HepG2 (cell line): ENCODE results near the gene INF2. TPM values are rescaled to one million over a fixed set of nuclear protein-coding genes. Genes with fewer than 3 reads are reported as not detected.

ENCODE experiments used
- DNMT3B ChIP-seq: conservative IDR thresholded peaks from 2 replicates; pipeline ENCODE4 v1.6.1; 2016; ENCODE audit warnings: missing biosample characterization, control low read depth
- EED ChIP-seq: sonication (generic); formaldehyde crosslinking; IDR thresholded peaks from 2 replicates; pipeline ENCODE4 v1.5.0; 2020; ENCODE audit warnings: mild to moderate bottlenecking, missing genetic modification reagents
- HDAC1 ChIP-seq: sonication (generic); formaldehyde crosslinking; IDR thresholded peaks from 2 replicates; pipeline ENCODE4 v1.5.1; 2020; ENCODE audit warnings: mild to moderate bottlenecking, missing genetic modification reagents
- HNF4A ChIP-seq: sonication (generic); formaldehyde crosslinking; IDR thresholded peaks from 2 replicates; pipeline ENCODE4 v1.4.0; 2020; ENCODE audit warnings: missing genetic modification reagents
- ISX ChIP-seq: sonication (generic); formaldehyde crosslinking; conservative IDR thresholded peaks from 2 replicates; pipeline ENCODE4 v1.5.0; 2020; ENCODE audit warnings: missing genetic modification reagents
- PLRG1 ChIP-seq: fragments of 450-650 bp; conservative IDR thresholded peaks from 2 replicates; pipeline ENCODE4 v1.6.1; 2016
- PREB ChIP-seq: sonication (generic); formaldehyde crosslinking; IDR thresholded peaks from 2 replicates; pipeline ENCODE4 v1.4.0; 2020; ENCODE audit warnings: missing genetic modification reagents
- RBM39 ChIP-seq: fragments of 200-400 bp; formaldehyde crosslinking; IDR thresholded peaks from one replicate; pipeline ENCODE4 v1.6.1; 2018; ENCODE audit warnings: antibody characterized with exemption, mild to moderate bottlenecking, low read depth, low read length; ENCODE audit not compliant: poor library complexity, severe bottlenecking
- SMARCE1 ChIP-seq: fragments of 450-650 bp; IDR thresholded peaks from 2 replicates; pipeline ENCODE4 v1.6.1; 2017; ENCODE audit warnings: borderline replicate concordance
- SNAI1 ChIP-seq: sonication (generic); formaldehyde crosslinking; IDR thresholded peaks from 2 replicates; pipeline ENCODE4 v1.5.0; 2020; ENCODE audit warnings: mild to moderate bottlenecking, missing genetic modification reagents, borderline replicate concordance
- SNAPC2 ChIP-seq: sonication (generic); formaldehyde crosslinking; IDR thresholded peaks from 2 replicates; pipeline ENCODE4 v1.8.1; 2022; ENCODE audit warnings: mild to moderate bottlenecking, missing genetic modification reagents
- THAP9 ChIP-seq: sonication (generic); formaldehyde crosslinking; IDR thresholded peaks from 2 replicates; pipeline ENCODE4; 2020; ENCODE audit warnings: missing genetic modification reagents, mild to moderate bottlenecking, borderline replicate concordance
- ZFP37 ChIP-seq: sonication (generic); formaldehyde crosslinking; IDR thresholded peaks from 2 replicates; pipeline ENCODE4 v1.4.0; 2020; ENCODE audit warnings: missing genetic modification reagents, borderline replicate concordance
- ZFYVE20 ChIP-seq: sonication (generic); formaldehyde crosslinking; IDR thresholded peaks from 2 replicates; pipeline ENCODE4 v1.8.0; 2023; ENCODE audit warnings: low read depth, mild to moderate bottlenecking, moderate library complexity, missing genetic modification reagents, borderline replicate concordance
- ZIK1 ChIP-seq: sonication (generic); formaldehyde crosslinking; IDR thresholded peaks from 2 replicates; pipeline ENCODE4 v1.5.0; 2020; ENCODE audit warnings: mild to moderate bottlenecking, low read depth, missing genetic modification reagents, borderline replicate concordance
- ZKSCAN5 ChIP-seq: sonication (generic); formaldehyde crosslinking; IDR thresholded peaks from 2 replicates; pipeline ENCODE4 v1.5.1; 2020; ENCODE audit warnings: mild to moderate bottlenecking, missing genetic modification reagents
- ZNF234 ChIP-seq: sonication (generic); formaldehyde crosslinking; conservative IDR thresholded peaks from 2 replicates; pipeline ENCODE4 v1.5.1; 2020; ENCODE audit warnings: mild to moderate bottlenecking, missing genetic modification reagents
- ZNF280B ChIP-seq: sonication (generic); formaldehyde crosslinking; IDR thresholded peaks from 2 replicates; pipeline ENCODE4 v1.5.0; 2020; ENCODE audit warnings: missing genetic modification reagents, mild to moderate bottlenecking, borderline replicate concordance
- ZNF354B ChIP-seq: sonication (generic); formaldehyde crosslinking; IDR thresholded peaks from 2 replicates; pipeline ENCODE4 v1.8.0; 2022; ENCODE audit warnings: mild to moderate bottlenecking, missing genetic modification reagents
- ZNF432 ChIP-seq: sonication (generic); formaldehyde crosslinking; IDR thresholded peaks from 2 replicates; pipeline ENCODE4 v1.5.0; 2020; ENCODE audit warnings: missing genetic modification reagents, mild to moderate bottlenecking, borderline replicate concordance
- ZSCAN12 ChIP-seq: sonication (generic); formaldehyde crosslinking; IDR thresholded peaks from 2 replicates; pipeline ENCODE4 v1.9.0; 2021; ENCODE audit warnings: mild to moderate bottlenecking, missing genetic modification reagents
- polyA plus RNA-seq, 8 experiments: library from polyadenylated mRNA; depleted of rRNA in 3 of 8; stranded (reverse) in 7 of 8; unstranded in 1 of 8; fragments of >200 nt; fragmentation: Illumina TruSeq in 4 of 8; extraction: Trizol in 4 of 8; gene quantifications; 2 replicates each; pipeline versions ENCODE4 v1.2.1 to v1.2.3, GENCODE V29; 2011 to 2016; ENCODE audit warnings: low read depth in 4 of 8, missing spikeins in 1 of 8, mixed read lengths in 1 of 8; ENCODE audit not compliant: insufficient read depth in 1 of 8
- total RNA-seq, 5 experiments: library from RNA; depleted of rRNA; stranded (reverse); fragments of >200 nt; fragmentation: Illumina TruSeq; extraction: Trizol; gene quantifications; 2 replicates each; pipeline ENCODE4 v1.2.3, GENCODE V29; 2016; ENCODE audit warnings: low read depth in 1 of 5
- TF ChIP-seq, protein P1 (sequence below): sonication (generic); formaldehyde crosslinking; IDR thresholded peaks from 2 replicates; pipeline ENCODE4 v1.4.0; 2020; ENCODE audit warnings: missing genetic modification reagents, borderline replicate concordance

INF2 gene
- total and polyA plus RNA-seq, 2 of the 13 experiments (the other 11 are each of a cell fraction or from before 2014, with no cell fraction given): 16.4 to 26.4 TPM

DNA sequence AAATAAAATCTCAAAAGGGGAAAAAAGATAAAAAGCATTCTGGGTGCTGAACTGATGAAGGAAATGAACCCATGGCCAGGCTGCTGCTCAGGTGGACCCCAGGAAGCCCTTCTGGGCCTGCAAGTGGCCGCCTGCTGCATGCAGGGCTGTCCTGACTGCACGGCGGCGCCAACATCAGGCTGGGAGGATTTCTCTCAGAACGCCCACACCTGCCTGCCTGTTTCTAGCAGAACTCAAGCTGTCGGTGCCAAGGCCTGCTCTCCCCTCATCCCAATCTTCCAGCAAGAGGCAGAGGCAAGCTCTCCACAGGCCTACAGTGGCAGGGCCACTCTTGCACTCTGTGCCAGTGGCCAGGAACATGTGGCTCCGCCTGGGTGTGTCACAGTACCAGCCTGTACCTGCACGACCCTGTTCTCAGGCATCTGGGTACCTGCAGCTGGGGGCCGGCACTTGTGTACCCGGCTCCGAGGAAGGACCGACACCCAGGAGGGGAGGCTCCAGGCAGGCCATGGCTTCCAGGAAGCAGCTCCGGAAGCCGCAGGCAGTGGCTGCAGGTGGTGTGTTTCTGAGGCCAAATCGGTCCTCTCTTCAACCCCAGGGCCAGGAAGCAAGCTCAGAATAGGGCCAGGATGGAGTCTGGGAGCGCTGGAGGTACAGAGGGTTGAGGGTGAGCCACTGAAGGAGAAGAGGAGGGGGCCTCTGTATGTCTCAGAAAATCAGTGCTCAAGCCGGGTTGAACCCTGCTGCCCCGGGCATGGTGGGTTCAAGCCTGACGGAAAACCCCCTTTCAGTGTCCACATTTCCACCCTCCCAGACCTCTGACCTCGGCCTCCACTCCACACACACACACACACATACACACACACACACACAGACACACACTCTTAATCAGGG is 2.5 kb upstream of the INF2 start (continued):
- no peak; the same call in 1 of the 2 replicates for TF ChIP-seq ZNF280B (CRISPR knock-in tag)
- TF ChIP-seq ZNF432: no peak
- no peak for TF ChIP-seq THAP9 (CRISPR knock-in tag)
- TF ChIP-seq ZFYVE20: no peak
- TF ChIP-seq ZKSCAN5 (CRISPR knock-in tag): no peak
- TF ChIP-seq ZSCAN12 (CRISPR knock-in tag): no peak
- TF ChIP-seq PREB (CRISPR knock-in tag): no peak
- no peak for TF ChIP-seq ZNF354B (CRISPR knock-in tag)
- no peak for TF ChIP-seq ZFP37
- TF ChIP-seq SNAI1 (CRISPR knock-in tag): 0 out of 2 replicates have a peak, but pooled peaks have one; percentile 12
- TF ChIP-seq ZIK1 (CRISPR knock-in tag): no peak; the same call in 1 of the 2 replicates
- no peak for TF ChIP-seq EED
- peak; percentile 8; the same call in 1 of the 2 replicates for TF ChIP-seq HDAC1 (CRISPR knock-in tag)
- TF ChIP-seq RBM39: no peak
- no peak for TF ChIP-seq SNAPC2 (CRISPR knock-in tag)
- TF ChIP-seq SMARCE1: no peak
- TF ChIP-seq ISX (CRISPR knock-in tag): no peak
- TF ChIP-seq DNMT3B (CRISPR knock-in tag): no peak
- TF ChIP-seq PLRG1: no peak
- TF ChIP-seq HNF4A: no peak
- no peak for TF ChIP-seq ZNF234
- TF ChIP-seq, protein P1, sequence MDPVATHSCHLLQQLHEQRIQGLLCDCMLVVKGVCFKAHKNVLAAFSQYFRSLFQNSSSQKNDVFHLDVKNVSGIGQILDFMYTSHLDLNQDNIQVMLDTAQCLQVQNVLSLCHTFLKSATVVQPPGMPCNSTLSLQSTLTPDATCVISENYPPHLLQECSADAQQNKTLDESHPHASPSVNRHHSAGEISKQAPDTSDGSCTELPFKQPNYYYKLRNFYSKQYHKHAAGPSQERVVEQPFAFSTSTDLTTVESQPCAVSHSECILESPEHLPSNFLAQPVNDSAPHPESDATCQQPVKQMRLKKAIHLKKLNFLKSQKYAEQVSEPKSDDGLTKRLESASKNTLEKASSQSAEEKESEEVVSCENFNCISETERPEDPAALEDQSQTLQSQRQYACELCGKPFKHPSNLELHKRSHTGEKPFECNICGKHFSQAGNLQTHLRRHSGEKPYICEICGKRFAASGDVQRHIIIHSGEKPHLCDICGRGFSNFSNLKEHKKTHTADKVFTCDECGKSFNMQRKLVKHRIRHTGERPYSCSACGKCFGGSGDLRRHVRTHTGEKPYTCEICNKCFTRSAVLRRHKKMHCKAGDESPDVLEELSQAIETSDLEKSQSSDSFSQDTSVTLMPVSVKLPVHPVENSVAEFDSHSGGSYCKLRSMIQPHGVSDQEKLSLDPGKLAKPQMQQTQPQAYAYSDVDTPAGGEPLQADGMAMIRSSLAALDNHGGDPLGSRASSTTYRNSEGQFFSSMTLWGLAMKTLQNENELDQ (CRISPR knock-in tag): no peak
